ENCODE data around the gene CDRT15L2.
"Not testable (repeated sequence)": the region's sequence is repeated elsewhere in the genome, so short reads cannot be mapped to it uniquely, and the experiment has no call there.

Gene CDRT15L2

GRCh38 chr17:20579424-20579823 lies at the start of gene CDRT15L2:
Gene CDRT15L2 (plus strand): TSS chr17:20579724. CDS start chr17:20579744, 20 bp downstream.
- not testable (repeated sequence) for DNase-seq (ENCODE audit: low read depth in 2 of 2)

GRCh38 chr17:20530104-20530503 lies 49.4 kb upstream of the CDRT15L2 start:
- not testable (repeated sequence) for DNase-seq (ENCODE audit: low read depth in 2 of 2)

- DNase-seq (ENCODE audit: low read depth in 2 of 2) = not testable (repeated sequence)
These were observed 46.9 kb upstream of the CDRT15L2 start for GRCh38 chr17:20532544-20533090.

GRCh38 chr17:20533206-20533605 lies 46.3 kb upstream of the CDRT15L2 start:
- not testable (repeated sequence) for DNase-seq (ENCODE audit: low read depth in 2 of 2)

GRCh38 chr17:20534711-20535550 lies 44.6 kb upstream of the CDRT15L2 start:
- DNase-seq (ENCODE audit: low read depth in 2 of 2) = not testable (repeated sequence)

GRCh38 chr17:20540414-20540813 lies 39.1 kb upstream of the CDRT15L2 start:
- not testable (repeated sequence) for DNase-seq (ENCODE audit: low read depth in 2 of 2)

GRCh38 chr17:20540865-20541264 lies 38.7 kb upstream of the CDRT15L2 start:
- not testable (repeated sequence) for DNase-seq (ENCODE audit: low read depth in 2 of 2)

- not testable (repeated sequence) for DNase-seq (ENCODE audit: low read depth in 2 of 2)
These were observed 37.5 kb upstream of the CDRT15L2 start for GRCh38 chr17:20541853-20542546.

GRCh38 chr17:20547923-20548322 lies 31.6 kb upstream of the CDRT15L2 start:
- DNase-seq (ENCODE audit: low read depth in 2 of 2) = not testable (repeated sequence)

- DNase-seq (ENCODE audit: low read depth in 2 of 2) = not testable (repeated sequence)
These were observed 26.6 kb upstream of the CDRT15L2 start for GRCh38 chr17:20552920-20553319.

- DNase-seq (ENCODE audit: low read depth in 2 of 2) = not testable (repeated sequence)
These were observed 24.8 kb upstream of the CDRT15L2 start for GRCh38 chr17:20554728-20555127.

GRCh38 chr17:20555135-20556010 lies 24.2 kb upstream of the CDRT15L2 start:
- DNase-seq (ENCODE audit: low read depth in 2 of 2) = not testable (repeated sequence)

GRCh38 chr17:20558096-20558495 lies 21.4 kb upstream of the CDRT15L2 start:
- not testable (repeated sequence) for DNase-seq (ENCODE audit: low read depth in 2 of 2)

GRCh38 chr17:20559018-20559417 lies 20.5 kb upstream of the CDRT15L2 start:
- not testable (repeated sequence) for DNase-seq (ENCODE audit: low read depth in 2 of 2)

- no peak for DNase-seq (ENCODE audit: low read depth in 2 of 2)
These were observed 16.9 kb upstream of the CDRT15L2 start for GRCh38 chr17:20562587-20562986.

- DNase-seq (ENCODE audit: low read depth in 2 of 2) = not testable (repeated sequence)
These were observed 14.3 kb upstream of the CDRT15L2 start for GRCh38 chr17:20565245-20565644.

- no peak for DNase-seq (ENCODE audit: low read depth in 2 of 2)
These were observed 13.8 kb upstream of the CDRT15L2 start for GRCh38 chr17:20565711-20566110.

GRCh38 chr17:20566736-20567135 lies 12.8 kb upstream of the CDRT15L2 start:
- DNase-seq (ENCODE audit: low read depth in 2 of 2) = not testable (repeated sequence)

- not testable (repeated sequence) for DNase-seq (ENCODE audit: low read depth in 2 of 2)
These were observed 12.1 kb upstream of the CDRT15L2 start for GRCh38 chr17:20567421-20567820.

- DNase-seq (ENCODE audit: low read depth in 2 of 2) = not testable (repeated sequence)
These were observed 10.9 kb upstream of the CDRT15L2 start for GRCh38 chr17:20568604-20569003.

- not testable (repeated sequence) for DNase-seq (ENCODE audit: low read depth in 2 of 2)
These were observed 7.9 kb upstream of the CDRT15L2 start for GRCh38 chr17:20571653-20572052.

All from stimulated activated CD4-positive, alpha-beta T cell treated with anti-CD3 and anti-CD28 coated beads, Interleukin-12 subunit alpha, Interleukin-12 subunit beta, amount 100 ng/mL, for 24 hours (primary cell).